ENCODE data around the gene TSEN15. TPM values are rescaled to one million over a fixed set of nuclear protein-coding genes. Genes with fewer than 3 reads are reported as not detected.

The TSEN15 gene
- total RNA-seq, 2 donors from 2014 or later: 13.3 to 18.5 TPM

- H3K27ac ChIP-seq: no peak overlapping the region
- H3K9me3 ChIP-seq: no peaks in the 10 kb centered on the region
- TF ChIP-seq CTCF (IDR thresholded peaks at IDR 0.05): no peak
- H3K4me3 ChIP-seq: no peak overlapping the region
- H3K9ac ChIP-seq (ENCODE audit: low read depth in 2 of 2, low read length in 2 of 2): no peak overlapping the region
- intact Hi-C loops (cut with DNase I): no loop called here
- H3K27me3 ChIP-seq: no peaks in the 10 kb centered on the region
- no peak for DNase-seq
- H3K4me1 ChIP-seq: no peaks in the 10 kb centered on the region
- no peaks in the 10 kb centered on the region for H3K36me3 ChIP-seq
Observed at GRCh38 chr1:184025242-184025675, 26.3 kb upstream of the TSEN15 start.

GRCh38 chr1:184027826-184028695, 23.5 kb upstream of the TSEN15 start:
- no peaks in the 10 kb centered on the region for H3K27me3 ChIP-seq
- no peak overlapping the region for H3K4me3 ChIP-seq
- intact Hi-C loops (cut with DNase I): no loop called here
- no peak overlapping the region for H3K27ac ChIP-seq
- no peaks in the 10 kb centered on the region for H3K4me1 ChIP-seq
- no peaks in the 10 kb centered on the region for H3K36me3 ChIP-seq
- no peaks in the 10 kb centered on the region for H3K9me3 ChIP-seq
- no peak for TF ChIP-seq CTCF (IDR thresholded peaks at IDR 0.05)
- no peak overlapping the region for H3K9ac ChIP-seq (ENCODE audit: low read depth in 2 of 2, low read length in 2 of 2)
- DNase-seq: no peak

- H3K36me3 ChIP-seq: no peaks in the 10 kb centered on the region
- no peak overlapping the region for H3K27ac ChIP-seq
- no peaks in the 10 kb centered on the region for H3K27me3 ChIP-seq
- no peak overlapping the region for H3K9ac ChIP-seq (ENCODE audit: low read depth in 2 of 2, low read length in 2 of 2)
- intact Hi-C loops (cut with DNase I): no loop called here
- TF ChIP-seq CTCF (IDR thresholded peaks at IDR 0.05): no peak
- no peak for DNase-seq
- no peaks in the 10 kb centered on the region for H3K9me3 ChIP-seq
- H3K4me1 ChIP-seq: no peaks in the 10 kb centered on the region
- H3K4me3 ChIP-seq: no peak overlapping the region
Observed at GRCh38 chr1:184028854-184029623, 22.5 kb upstream of the TSEN15 start.

- no peak for TF ChIP-seq CTCF (IDR thresholded peaks at IDR 0.05)
- DNase-seq: no peak
- H3K36me3 ChIP-seq: no peaks in the 10 kb centered on the region
- H3K4me3 ChIP-seq: no peak overlapping the region
- no peaks in the 10 kb centered on the region for H3K4me1 ChIP-seq
- no peaks in the 10 kb centered on the region for H3K9me3 ChIP-seq
- H3K27ac ChIP-seq: no peak overlapping the region
- intact Hi-C loops (cut with DNase I): no loop called here
- H3K9ac ChIP-seq (ENCODE audit: low read depth in 2 of 2, low read length in 2 of 2): no peak overlapping the region
- peaks cover 2% of the 10 kb centered on the region for H3K27me3 ChIP-seq
Observed at GRCh38 chr1:184030433-184031091, 21.0 kb upstream of the TSEN15 start.

- Histone ChIP-seq H3K9ac (ENCODE audit: low read depth in 2 of 2, low read length in 2 of 2) (no peak overlapping the region), H3K27ac (no peak overlapping the region), H3K9me3 (no peaks in the 10 kb centered on the region), H3K36me3 (no peaks in the 10 kb centered on the region), H3K4me1 (no peaks in the 10 kb centered on the region), H3K4me3 (no peak overlapping the region), H3K27me3 (peaks cover 7% of the 10 kb centered on the region)
- TF ChIP-seq CTCF (IDR thresholded peaks at IDR 0.05): no peak
- intact Hi-C loops (cut with DNase I): no loop called here
- no peak for DNase-seq
Observed at GRCh38 chr1:184031092-184031408, 20.5 kb upstream of the TSEN15 start.
